Ovary (tissue), 3 donors: Measurements from ENCODE around the gene CTR9.

Source experiments
- CTCF ChIP-seq, 3 donors: fragments of 450-650 bp in 2 of 3; fragments of 200-600 bp in 1 of 3; IDR thresholded peaks; one replicate each; pipeline versions ENCODE4 v1.5.1 to v1.8.0; 2016 to 2022; ENCODE audit warnings: antibody characterized with exemption in 3 of 3, mild to moderate bottlenecking in 1 of 3
- EP300 ChIP-seq: sonication (generic); formaldehyde crosslinking; IDR thresholded peaks from one replicate; pipeline ENCODE4 v1.6.1; 2017; ENCODE audit warnings: antibody characterized with exemption
- donor health status: DM: no; HTN: no; CAD: no.

GRCh38 chr11:10777393-10777793 is 26.3 kb downstream of the CTR9 start:
- TF ChIP-seq EP300 (no peak), CTCF (IDR thresholded peaks at IDR 0.05) (no peak)
